Stomach (tissue), 4 donors: ENCODE measurements around the gene MAP4K5.

ENCODE experiments used
- POLR2A ChIP-seq, 4 donors: fragments of 450-650 bp; IDR thresholded peaks; one replicate each; pipeline ENCODE4 v1.6.1; 2016; ENCODE audit warnings: antibody characterized with exemption in 4 of 4, control low read depth in 2 of 4, mild to moderate bottlenecking in 1 of 4, moderate library complexity in 1 of 4
- POLR2AphosphoS5 ChIP-seq, 3 donors: sonication (generic); formaldehyde crosslinking; IDR thresholded peaks; one replicate each; pipeline ENCODE4 v1.6.1; 2016; ENCODE audit warnings: antibody characterized with exemption in 3 of 3

- no peak for TF ChIP-seq POLR2A (IDR thresholded peaks at IDR 0.05)
- no peak for TF ChIP-seq POLR2AphosphoS5 (IDR thresholded peaks at IDR 0.05)
Measured at GRCh38 chr14:50531595-50532501, 521 bp downstream of the MAP4K5 start.
